AG09319 (cell line): Measurements from ENCODE around the gene ZNF17.

ENCODE experiments used
- DNase-seq: peaks from one replicate; pipeline ENCODE4 v3.0.0-alpha.2; 2010; ENCODE audit warnings: low read depth; ENCODE audit errors: extremely low read depth
- TF ChIP-seq, protein P1 (sequence below): IDR thresholded peaks from 2 replicates; pipeline ENCODE4 v1.5.1; 2011; ENCODE audit warnings: low read depth, mild to moderate bottlenecking, inconsistent platforms, low read length, moderate library complexity

ZNF17 gene

DNA sequence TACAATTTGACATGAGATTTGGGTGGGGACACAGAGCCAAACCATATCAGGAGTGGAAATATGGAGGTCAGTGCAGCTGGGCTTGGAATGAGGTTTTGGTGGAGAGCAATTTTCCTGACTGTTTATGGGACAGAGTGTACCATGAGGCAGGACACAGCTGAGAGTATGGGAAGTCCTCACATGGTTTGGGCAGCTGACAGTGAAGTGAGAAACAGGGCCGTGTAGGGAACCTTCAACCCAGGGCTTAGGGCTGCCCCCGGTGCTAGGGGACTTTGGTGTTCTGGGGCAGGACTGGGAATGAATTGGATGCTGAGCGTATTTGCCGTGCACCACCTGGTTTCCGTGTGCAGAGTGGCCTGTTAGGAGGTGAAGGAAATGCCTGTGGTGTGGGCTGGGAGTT is 15.3 kb upstream of the ZNF17 start:
- TF ChIP-seq, protein P1, sequence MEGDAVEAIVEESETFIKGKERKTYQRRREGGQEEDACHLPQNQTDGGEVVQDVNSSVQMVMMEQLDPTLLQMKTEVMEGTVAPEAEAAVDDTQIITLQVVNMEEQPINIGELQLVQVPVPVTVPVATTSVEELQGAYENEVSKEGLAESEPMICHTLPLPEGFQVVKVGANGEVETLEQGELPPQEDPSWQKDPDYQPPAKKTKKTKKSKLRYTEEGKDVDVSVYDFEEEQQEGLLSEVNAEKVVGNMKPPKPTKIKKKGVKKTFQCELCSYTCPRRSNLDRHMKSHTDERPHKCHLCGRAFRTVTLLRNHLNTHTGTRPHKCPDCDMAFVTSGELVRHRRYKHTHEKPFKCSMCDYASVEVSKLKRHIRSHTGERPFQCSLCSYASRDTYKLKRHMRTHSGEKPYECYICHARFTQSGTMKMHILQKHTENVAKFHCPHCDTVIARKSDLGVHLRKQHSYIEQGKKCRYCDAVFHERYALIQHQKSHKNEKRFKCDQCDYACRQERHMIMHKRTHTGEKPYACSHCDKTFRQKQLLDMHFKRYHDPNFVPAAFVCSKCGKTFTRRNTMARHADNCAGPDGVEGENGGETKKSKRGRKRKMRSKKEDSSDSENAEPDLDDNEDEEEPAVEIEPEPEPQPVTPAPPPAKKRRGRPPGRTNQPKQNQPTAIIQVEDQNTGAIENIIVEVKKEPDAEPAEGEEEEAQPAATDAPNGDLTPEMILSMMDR = no peak
- no peak for DNase-seq

DNA sequence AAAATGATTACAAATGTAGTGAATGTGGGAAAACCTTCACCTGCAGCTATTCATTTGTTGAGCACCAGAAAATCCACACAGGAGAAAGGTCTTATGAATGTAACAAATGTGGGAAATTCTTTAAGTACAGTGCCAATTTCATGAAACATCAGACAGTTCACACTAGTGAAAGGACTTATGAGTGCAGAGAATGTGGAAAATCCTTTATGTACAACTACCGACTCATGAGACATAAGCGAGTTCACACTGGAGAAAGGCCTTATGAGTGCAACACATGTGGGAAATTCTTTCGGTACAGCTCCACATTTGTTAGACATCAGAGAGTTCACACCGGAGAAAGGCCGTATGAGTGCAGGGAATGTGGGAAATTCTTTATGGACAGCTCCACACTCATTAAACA is 12.1 kb upstream of the ZNF17 start:
- TF ChIP-seq, protein P1 = no peak
- no peak for DNase-seq

DNA sequence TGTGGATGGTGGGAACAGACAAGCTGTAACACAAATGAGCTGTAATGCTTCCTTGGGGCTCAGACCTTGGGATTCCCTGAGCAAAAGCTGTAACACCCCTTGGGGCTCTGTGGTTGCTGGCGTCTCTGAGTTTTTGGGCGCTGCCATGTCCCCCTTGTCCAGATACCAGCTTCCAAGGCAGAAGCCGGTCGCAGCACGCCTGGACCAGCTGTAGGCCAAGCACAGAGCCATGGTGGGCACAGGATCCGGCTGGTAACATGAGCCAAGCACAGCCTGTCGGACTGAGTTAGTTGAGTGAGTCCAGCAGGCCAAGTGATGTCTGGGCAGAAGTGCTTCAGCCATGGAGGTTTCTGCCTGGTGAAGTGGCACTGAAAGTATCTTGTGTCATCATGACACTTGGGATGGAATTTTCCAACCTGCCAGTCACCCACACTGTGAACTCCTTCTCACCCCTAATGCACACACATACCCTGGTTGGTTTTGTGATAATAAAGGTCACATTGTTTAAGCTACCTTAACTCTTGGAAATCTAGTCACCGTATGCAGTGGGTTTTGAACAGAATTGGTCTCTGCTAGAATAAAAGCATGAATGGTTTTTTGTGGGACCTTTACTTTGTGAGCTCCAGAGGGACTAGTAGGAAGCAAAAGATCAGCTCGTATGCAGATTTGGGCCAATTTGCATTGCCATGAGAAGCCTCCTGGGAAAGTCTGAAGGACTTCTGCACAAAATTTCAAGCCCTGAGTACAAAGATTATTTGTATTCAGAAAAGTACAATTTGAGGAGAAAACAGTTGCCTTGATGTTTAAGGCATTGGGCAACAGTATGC is 7.0 kb upstream of the ZNF17 start:
- TF ChIP-seq, protein P1 = no peak
- no peak for DNase-seq

DNA sequence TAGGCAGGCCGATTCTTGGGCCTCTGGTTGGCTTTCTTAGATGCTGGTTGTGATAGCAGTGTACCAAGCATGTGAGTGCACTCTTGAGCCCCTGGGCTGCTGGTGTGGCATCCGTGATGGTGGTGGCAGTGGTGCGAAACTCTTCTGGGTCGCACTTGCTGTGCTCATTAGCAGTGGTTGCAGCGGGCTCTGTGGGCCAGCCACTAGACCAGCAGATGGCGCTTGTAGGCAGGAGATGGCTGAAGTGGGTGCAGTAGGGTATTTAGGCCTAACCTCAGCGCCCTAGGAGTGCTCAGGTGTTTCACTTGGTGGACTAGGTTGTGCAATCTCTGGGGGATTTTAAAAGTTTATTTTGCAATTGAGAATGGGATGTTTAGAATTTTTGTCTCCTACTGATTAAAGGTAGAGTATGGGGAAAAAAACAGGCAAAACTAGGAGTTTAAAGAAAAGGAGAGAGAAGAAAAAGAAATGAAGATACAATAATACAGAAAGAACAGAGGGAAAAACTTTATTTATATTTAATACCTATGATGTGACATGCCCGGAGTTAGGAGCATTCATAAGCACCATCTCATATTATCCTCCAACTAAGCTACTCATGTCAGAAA is 4.3 kb upstream of the ZNF17 start:
- DNase-seq = no peak
- TF ChIP-seq, protein P1 = peak; percentile 90

DNA sequence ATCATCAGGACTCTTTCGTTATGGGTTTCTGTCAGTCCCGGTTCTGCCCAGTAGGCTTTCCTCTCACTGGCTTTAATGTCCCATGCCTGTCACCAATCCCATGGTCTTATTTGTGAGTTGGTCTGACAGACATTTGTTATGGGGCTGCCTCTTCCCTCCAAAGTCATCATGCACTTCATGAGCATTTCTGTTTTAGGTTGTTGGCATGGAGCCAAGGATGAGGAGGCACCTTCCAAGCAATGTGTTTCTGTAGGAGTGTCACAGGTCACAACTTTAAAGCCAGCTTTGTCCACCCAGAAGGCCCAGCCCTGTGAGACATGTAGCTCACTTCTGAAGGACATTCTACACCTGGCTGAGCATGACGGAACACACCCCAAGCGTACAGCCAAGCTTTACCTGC is 8.5 kb downstream of the ZNF17 start:
- TF ChIP-seq, protein P1 = no peak
- DNase-seq = no peak

DNA sequence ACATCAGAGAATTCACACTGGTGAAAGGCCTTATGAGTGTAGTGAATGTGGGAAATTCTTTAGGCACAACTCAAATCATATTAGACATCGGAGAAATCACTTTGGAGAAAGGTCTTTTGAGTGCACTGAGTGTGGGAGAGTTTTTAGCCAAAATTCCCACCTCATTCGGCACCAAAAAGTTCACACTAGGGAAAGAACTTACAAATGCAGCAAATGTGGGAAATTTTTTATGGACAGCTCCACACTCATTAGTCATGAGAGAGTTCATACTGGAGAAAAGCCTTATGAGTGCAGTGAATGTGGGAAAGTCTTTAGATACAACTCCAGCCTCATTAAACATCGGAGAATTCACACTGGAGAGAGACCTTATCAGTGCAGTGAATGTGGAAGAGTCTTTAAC is 10.1 kb downstream of the ZNF17 start:
- TF ChIP-seq, protein P1 = no peak
- DNase-seq = no peak

DNA sequence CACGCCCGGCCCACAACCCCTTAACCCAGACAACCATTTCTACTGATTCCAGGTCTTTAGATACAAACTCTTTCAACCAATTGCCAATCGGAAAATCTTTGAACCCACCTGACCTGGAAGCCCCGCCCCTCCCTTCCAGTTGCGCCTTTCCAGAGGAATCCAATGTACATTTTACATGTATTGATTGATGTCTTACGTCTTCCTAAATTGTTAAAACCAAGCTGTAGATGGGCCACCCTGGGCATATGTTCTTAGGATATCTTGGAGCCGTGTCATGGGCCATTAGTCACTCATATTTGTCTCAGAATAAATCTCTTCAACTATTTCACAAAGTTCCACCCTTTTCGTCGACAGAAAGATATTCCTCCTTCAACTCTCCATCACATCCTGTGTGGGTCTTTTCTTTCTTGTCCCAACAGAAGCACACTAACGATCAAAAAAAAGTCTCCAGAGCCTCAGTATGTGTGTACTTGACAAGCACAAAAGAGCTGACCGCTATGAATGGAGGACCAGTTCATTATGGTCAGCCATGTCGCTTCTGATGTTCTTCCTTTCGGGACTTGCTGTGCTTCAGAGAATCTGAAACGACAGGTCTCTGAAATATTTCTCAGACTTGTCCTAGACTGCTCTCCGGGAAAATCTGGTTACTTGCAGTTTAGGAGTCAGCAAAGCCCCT is 23.6 kb downstream of the ZNF17 start:
- TF ChIP-seq, protein P1 = no peak

More for the DNA sequence above, 23.6 kb downstream of the ZNF17 start:
- DNase-seq = no peak
